HEK293T (cell line): Measurements from ENCODE around the gene MLYCD.

Experiments used
- FOXK2 ChIP-seq: fragments of 450-650 bp; IDR thresholded peaks from 2 replicates; pipeline ENCODE4 v1.6.1; 2016; ENCODE audit warnings: mild to moderate bottlenecking
- FOXM1 ChIP-seq: fragments of 450-650 bp; IDR thresholded peaks from 2 replicates; pipeline ENCODE4 v1.6.1; 2017; ENCODE audit warnings: mild to moderate bottlenecking, borderline replicate concordance
- L3MBTL2 ChIP-seq: fragments of 450-650 bp; conservative IDR thresholded peaks from 2 replicates; pipeline ENCODE4 v1.6.1; 2016; ENCODE audit warnings: mild to moderate bottlenecking
- LEF1 ChIP-seq: fragments of 450-650 bp; IDR thresholded peaks from 2 replicates; pipeline ENCODE4 v1.6.1; 2017; ENCODE audit warnings: mild to moderate bottlenecking, borderline replicate concordance
- SP1 ChIP-seq: fragments of 450-650 bp; IDR thresholded peaks from 2 replicates; pipeline ENCODE4 v1.6.1; 2017
- TARDBP ChIP-seq: fragments of 450-650 bp; IDR thresholded peaks from 2 replicates; pipeline ENCODE4 v1.6.1; 2016
- ZNF384 ChIP-seq: fragments of 450-650 bp; IDR thresholded peaks from 2 replicates; pipeline ENCODE4 v1.6.1; 2016

GRCh38 chr16:83966153-83966696 lies 67.3 kb downstream of the MLYCD start:
- no peak for TF ChIP-seq SP1
- TF ChIP-seq FOXK2 = no peak
- no peak for TF ChIP-seq L3MBTL2
- no peak for TF ChIP-seq FOXM1
- TF ChIP-seq LEF1 = no peak
- TF ChIP-seq TARDBP = no peak
- TF ChIP-seq ZNF384 = no peak
